ENCODE results near the gene GRB14.

Gene GRB14

GRCh38 chr2:164600763-164601162, 20.5 kb downstream of the GRB14 start:
- peak; percentile 80 for DNase-seq (ENCODE audit: low read depth)
- H3K4me3 ChIP-seq (ENCODE audit: low read depth, low read length), result no peak overlapping the region
- in situ Hi-C loops (cut with HindIII; ENCODE audit: low sequenced_read_pairs), result no loop called here
- TF ChIP-seq, protein P1, sequence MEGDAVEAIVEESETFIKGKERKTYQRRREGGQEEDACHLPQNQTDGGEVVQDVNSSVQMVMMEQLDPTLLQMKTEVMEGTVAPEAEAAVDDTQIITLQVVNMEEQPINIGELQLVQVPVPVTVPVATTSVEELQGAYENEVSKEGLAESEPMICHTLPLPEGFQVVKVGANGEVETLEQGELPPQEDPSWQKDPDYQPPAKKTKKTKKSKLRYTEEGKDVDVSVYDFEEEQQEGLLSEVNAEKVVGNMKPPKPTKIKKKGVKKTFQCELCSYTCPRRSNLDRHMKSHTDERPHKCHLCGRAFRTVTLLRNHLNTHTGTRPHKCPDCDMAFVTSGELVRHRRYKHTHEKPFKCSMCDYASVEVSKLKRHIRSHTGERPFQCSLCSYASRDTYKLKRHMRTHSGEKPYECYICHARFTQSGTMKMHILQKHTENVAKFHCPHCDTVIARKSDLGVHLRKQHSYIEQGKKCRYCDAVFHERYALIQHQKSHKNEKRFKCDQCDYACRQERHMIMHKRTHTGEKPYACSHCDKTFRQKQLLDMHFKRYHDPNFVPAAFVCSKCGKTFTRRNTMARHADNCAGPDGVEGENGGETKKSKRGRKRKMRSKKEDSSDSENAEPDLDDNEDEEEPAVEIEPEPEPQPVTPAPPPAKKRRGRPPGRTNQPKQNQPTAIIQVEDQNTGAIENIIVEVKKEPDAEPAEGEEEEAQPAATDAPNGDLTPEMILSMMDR (IDR thresholded peaks at IDR 0.05; ENCODE audit: low read depth, low read length, missing control alignments), result no peak

GRCh38 chr2:164599954-164600589, 21.2 kb downstream of the GRB14 start:
- in situ Hi-C loops (cut with HindIII; ENCODE audit: low sequenced_read_pairs), result no loop called here
- peak; percentile 73 for DNase-seq (ENCODE audit: low read depth)
- TF ChIP-seq, protein P1 (IDR thresholded peaks at IDR 0.05; ENCODE audit: low read depth, low read length, missing control alignments), result peak; percentile 83
- H3K4me3 ChIP-seq (ENCODE audit: low read depth, low read length), result no peak overlapping the region

- no peak overlapping the region for H3K4me3 ChIP-seq (ENCODE audit: low read depth, low read length)
- in situ Hi-C loops (cut with HindIII; ENCODE audit: low sequenced_read_pairs), result no loop called here
These were observed 23.3 kb downstream of the GRB14 start for GRCh38 chr2:164597983-164598382.

GRCh38 chr2:164595031-164595430, 26.3 kb downstream of the GRB14 start:
- TF ChIP-seq, protein P1 (IDR thresholded peaks at IDR 0.05; ENCODE audit: low read depth, low read length, missing control alignments), result no peak
- in situ Hi-C loops (cut with HindIII; ENCODE audit: low sequenced_read_pairs), result no loop called here

More at GRCh38 chr2:164597983-164598382, 23.3 kb downstream of the GRB14 start:
- DNase-seq (ENCODE audit: low read depth), result no peak
- TF ChIP-seq, protein P1 (IDR thresholded peaks at IDR 0.05; ENCODE audit: low read depth, low read length, missing control alignments), result no peak

GRCh38 chr2:164593959-164594358, 27.3 kb downstream of the GRB14 start:
- in situ Hi-C loops (cut with HindIII; ENCODE audit: low sequenced_read_pairs), result no loop called here
- TF ChIP-seq, protein P1 (IDR thresholded peaks at IDR 0.05; ENCODE audit: low read depth, low read length, missing control alignments), result no peak
- DNase-seq (ENCODE audit: low read depth), result no peak
- H3K4me3 ChIP-seq (ENCODE audit: low read depth, low read length), result no peak overlapping the region

More at GRCh38 chr2:164595031-164595430, 26.3 kb downstream of the GRB14 start:
- no peak overlapping the region for H3K4me3 ChIP-seq (ENCODE audit: low read depth, low read length)
- no peak for DNase-seq (ENCODE audit: low read depth)

GRCh38 chr2:164593541-164593940, 27.7 kb downstream of the GRB14 start:
- TF ChIP-seq, protein P1 (IDR thresholded peaks at IDR 0.05; ENCODE audit: low read depth, low read length, missing control alignments), result no peak
- DNase-seq (ENCODE audit: low read depth), result no peak
- no peak overlapping the region for H3K4me3 ChIP-seq (ENCODE audit: low read depth, low read length)
- in situ Hi-C loops (cut with HindIII; ENCODE audit: low sequenced_read_pairs), result no loop called here
